B cell (primary cell): Measurements from ENCODE around the gene PRIMPOL. TPM values are rescaled to one million over a fixed set of nuclear protein-coding genes. Genes with fewer than 3 reads are reported as not detected.

Source experiments
- ATAC-seq: fragments of 200-7000 bp; cut with Tn5 transposase; one replicate; pipeline ENCODE4 v1.10.0; 2021; ENCODE audit warnings: low read depth, mild to moderate bottlenecking, moderate number of reproducible peaks, moderate library complexity
- CTCF ChIA-PET: fragments of 350-600 bp; sonication (Branson Sonifier 250); formaldehyde crosslinking; loops from one replicate; lab custom pipeline; 2021; ENCODE audit warnings: antibody characterized with exemption, inconsistent platforms; lab: Charles Lee
- POLR2A ChIA-PET: fragments of 350-600 bp; sonication (Branson Sonifier 250); formaldehyde crosslinking; loops from one replicate; lab custom pipeline; 2021; ENCODE audit warnings: antibody characterized with exemption; lab: Charles Lee
- DNase-seq: peaks from one replicate; pipeline ENCODE4 v3.0.0; 2013
- H2AFZ ChIP-seq: 2 replicates; pipeline ENCODE4 v1.6.1; 2012; ENCODE audit warnings: mild to moderate bottlenecking, low read depth, low read length; ENCODE audit not compliant: insufficient read depth, poor library complexity, severe bottlenecking
- H3K27ac ChIP-seq, 2 donors: 1 replicate in 1 of 2; 2 replicates in 1 of 2; pipeline ENCODE4 v1.5.1; 2012 to 2013; ENCODE audit warnings: low read length in 2 of 2, mild to moderate bottlenecking in 2 of 2, moderate library complexity in 1 of 2
- H3K27me3 ChIP-seq, 4 experiments: fragments of 200-600 bp in 1 of 4; sonication (generic) in 1 of 4; replicated peaks in 1 of 4; 1 replicate in 2 of 4; 2 replicates in 2 of 4; pipeline versions ENCODE4 v1.6.1 to v1.7.0; 2013 to 2016; ENCODE audit warnings: low read length in 3 of 4, mild to moderate bottlenecking in 2 of 4, mixed read lengths in 1 of 4, moderate library complexity in 1 of 4; ENCODE audit not compliant: insufficient read depth in 4 of 4, control insufficient read depth in 3 of 4; ENCODE audit errors: control extremely low read depth in 1 of 4
- H3K36me3 ChIP-seq, 2 experiments: replicated peaks in 1 of 2; 1 replicate in 1 of 2; 2 replicates in 1 of 2; pipeline versions ENCODE4 v1.6.1 to v1.7.1; 2013; ENCODE audit warnings: low read length in 1 of 2; ENCODE audit not compliant: insufficient read depth in 2 of 2, control insufficient read depth in 1 of 2; ENCODE audit errors: control extremely low read depth in 1 of 2, extremely low read depth in 1 of 2
- H3K4me1 ChIP-seq, 2 donors: fragments of 200-600 bp in 1 of 2; sonication (generic) in 1 of 2; 1 replicate in 1 of 2; 2 replicates in 1 of 2; pipeline versions ENCODE4 v1.5.1 to v1.6.1; 2013 to 2017; ENCODE audit warnings: low read length in 2 of 2; ENCODE audit not compliant: control insufficient read depth in 2 of 2, insufficient read depth in 2 of 2
- H3K4me2 ChIP-seq: replicated peaks from 2 replicates; pipeline ENCODE3; 2012; ENCODE audit warnings: mild to moderate bottlenecking, low read depth, low read length; ENCODE audit not compliant: poor library complexity, severe bottlenecking
- H3K4me3 ChIP-seq, 5 experiments: fragments of 200-600 bp in 1 of 5; sonication (generic) in 1 of 5; 1 replicate in 3 of 5; 2 replicates in 2 of 5; pipeline versions ENCODE4 v1.5.1 to v1.7.0; 2011 to 2016; ENCODE audit warnings: low read length in 4 of 5, mild to moderate bottlenecking in 4 of 5, low read depth in 2 of 5, control low read depth in 1 of 5, moderate library complexity in 1 of 5; ENCODE audit not compliant: insufficient read depth in 1 of 5; ENCODE audit errors: control extremely low read depth in 1 of 5, extremely low read depth in 1 of 5
- H3K79me2 ChIP-seq: fragments of 200-600 bp; sonication (generic); one replicate; pipeline ENCODE4 v1.6.0; 2016; ENCODE audit warnings: low read length; ENCODE audit not compliant: control insufficient read depth, insufficient read depth
- H3K9ac ChIP-seq: fragments of 200-600 bp; sonication (generic); 2 replicates; pipeline ENCODE4 v1.6.1; 2017; ENCODE audit warnings: mild to moderate bottlenecking, low read length, moderate library complexity
- H3K9me3 ChIP-seq, 3 donors: one replicate each; pipeline versions ENCODE4 v1.6.1 to v1.7.1; 2013; ENCODE audit warnings: low read length in 2 of 3; ENCODE audit not compliant: control insufficient read depth in 2 of 3, insufficient read depth in 1 of 3; ENCODE audit errors: control extremely low read depth in 1 of 3
- H4K20me1 ChIP-seq: 2 replicates; pipeline ENCODE4 v1.6.0; 2012; ENCODE audit warnings: mild to moderate bottlenecking, low read length; ENCODE audit not compliant: insufficient read depth, control insufficient read depth, poor library complexity, severe bottlenecking
- H3K27ac Mint-ChIP-seq: one replicate; pipeline ENCODE4 v1.8.0; 2021; ENCODE audit warnings: mixed read lengths
- H3K27me3 Mint-ChIP-seq: one replicate; pipeline ENCODE4 v1.8.0; 2021; ENCODE audit warnings: mixed read lengths
- H3K4me1 Mint-ChIP-seq: one replicate; pipeline ENCODE4 v1.8.0; 2021; ENCODE audit warnings: mixed read lengths
- H3K4me3 Mint-ChIP-seq: one replicate; pipeline ENCODE4 v1.8.0; 2021; ENCODE audit warnings: mixed read lengths
- H3K9me3 Mint-ChIP-seq: one replicate; pipeline ENCODE4 v1.8.0; 2022; ENCODE audit warnings: mixed read lengths; ENCODE audit not compliant: insufficient read depth
- EZH2 ChIP-seq: IDR thresholded peaks from 2 replicates; pipeline ENCODE4 v1.6.1; 2012; ENCODE audit warnings: borderline replicate concordance, low read depth, mild to moderate bottlenecking, moderate library complexity, low read length; ENCODE audit not compliant: insufficient read depth, poor library complexity, severe bottlenecking
- WGBS: methylation state at CpG from one replicate; pipeline ENCODE4 v1.1.5; 2013; ENCODE audit warnings: missing lambda C conversion rate; ENCODE audit not compliant: insufficient coverage; 5-methylcytosine and 5-hydroxymethylcytosine counted together
- intact Hi-C: fragments of 100-400 bp; cut with micrococcal nuclease; formaldehyde crosslinking; loops from one replicate; pipeline ENCODE4 v1.10.0; 2022
- polyA plus RNA-seq: library from polyadenylated mRNA; depleted of rRNA; stranded (reverse); fragments of >200 nt; gene quantifications from 2 replicates; pipeline ENCODE4 v1.2.3, GENCODE V29; 2012
- total RNA-seq, 2 donors: library from RNA; stranded (reverse); fragments of 120-200 nt in 1 of 2; gene quantifications; 1 replicate in 1 of 2; 2 replicates in 1 of 2; pipeline versions ENCODE4 v1.2.3 to v1.2.4, GENCODE V29; 2013 to 2022
- TF ChIP-seq, protein P1 (sequence below): fragments of 200-600 bp; IDR thresholded peaks from one replicate; pipeline ENCODE4 v1.8.0; 2022; ENCODE audit warnings: antibody characterized with exemption, mild to moderate bottlenecking

The PRIMPOL gene
- total and polyA plus RNA-seq, 2 donors (not counting 1 experiment from before 2014, with no cell fraction given) = 15.4 to 16.3 TPM

DNA sequence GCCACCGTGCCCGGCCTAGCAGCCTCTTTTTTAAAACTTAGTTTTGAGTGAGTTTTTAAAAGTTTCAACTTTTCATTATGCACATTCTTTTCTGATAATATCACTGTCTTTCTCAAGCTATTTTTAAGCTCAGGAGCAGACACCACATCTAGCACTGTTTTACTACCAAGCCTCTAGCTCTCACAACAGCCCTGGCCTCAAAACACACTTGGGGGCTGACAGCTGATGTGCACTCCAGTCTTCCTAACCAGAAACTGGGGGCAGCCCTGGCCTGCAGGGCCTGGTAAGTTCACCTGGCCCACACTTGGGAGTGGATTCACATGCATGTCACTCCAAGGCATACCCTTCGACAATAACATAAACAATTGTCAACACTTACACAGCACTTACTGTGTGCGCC, 50.4 kb downstream of the PRIMPOL start:
- no peak overlapping the region for H3K9ac ChIP-seq
- Mint-ChIP-seq H3K27ac (no peak overlapping the region), H3K4me1 (no peaks in the 10 kb centered on the region), H3K27me3 (no peaks in the 10 kb centered on the region), H3K4me3 (no peak overlapping the region), H3K9me3 (no peaks in the 10 kb centered on the region)
- peaks cover 0 to 11% of the 10 kb centered on the region in 2 experiments for H3K36me3 ChIP-seq
- H2AFZ ChIP-seq = no peak overlapping the region
- DNase-seq (no peak), ATAC-seq (no peak)
- TF ChIP-seq, protein P1, sequence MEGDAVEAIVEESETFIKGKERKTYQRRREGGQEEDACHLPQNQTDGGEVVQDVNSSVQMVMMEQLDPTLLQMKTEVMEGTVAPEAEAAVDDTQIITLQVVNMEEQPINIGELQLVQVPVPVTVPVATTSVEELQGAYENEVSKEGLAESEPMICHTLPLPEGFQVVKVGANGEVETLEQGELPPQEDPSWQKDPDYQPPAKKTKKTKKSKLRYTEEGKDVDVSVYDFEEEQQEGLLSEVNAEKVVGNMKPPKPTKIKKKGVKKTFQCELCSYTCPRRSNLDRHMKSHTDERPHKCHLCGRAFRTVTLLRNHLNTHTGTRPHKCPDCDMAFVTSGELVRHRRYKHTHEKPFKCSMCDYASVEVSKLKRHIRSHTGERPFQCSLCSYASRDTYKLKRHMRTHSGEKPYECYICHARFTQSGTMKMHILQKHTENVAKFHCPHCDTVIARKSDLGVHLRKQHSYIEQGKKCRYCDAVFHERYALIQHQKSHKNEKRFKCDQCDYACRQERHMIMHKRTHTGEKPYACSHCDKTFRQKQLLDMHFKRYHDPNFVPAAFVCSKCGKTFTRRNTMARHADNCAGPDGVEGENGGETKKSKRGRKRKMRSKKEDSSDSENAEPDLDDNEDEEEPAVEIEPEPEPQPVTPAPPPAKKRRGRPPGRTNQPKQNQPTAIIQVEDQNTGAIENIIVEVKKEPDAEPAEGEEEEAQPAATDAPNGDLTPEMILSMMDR = no peak
- TF ChIP-seq EZH2 = no peak
- no peaks in the 10 kb centered on the region for H3K4me1 ChIP-seq
- H3K27ac ChIP-seq = no peak overlapping the region
- no peak overlapping the region for H3K4me2 ChIP-seq
- ChIA-PET POLR2A (no interaction called here), CTCF (no interaction called here)
- H3K4me3 ChIP-seq = no peak overlapping the region
- no peaks in the 10 kb centered on the region for H3K79me2 ChIP-seq
- no peaks in the 10 kb centered on the region for H4K20me1 ChIP-seq
- no peaks in the 10 kb centered on the region for H3K27me3 ChIP-seq
- intact Hi-C loops = no loop called here
- no peaks in the 10 kb centered on the region for H3K9me3 ChIP-seq
- WGBS = no CpG with 5 or more reads among the region's 4 CpGs

DNA sequence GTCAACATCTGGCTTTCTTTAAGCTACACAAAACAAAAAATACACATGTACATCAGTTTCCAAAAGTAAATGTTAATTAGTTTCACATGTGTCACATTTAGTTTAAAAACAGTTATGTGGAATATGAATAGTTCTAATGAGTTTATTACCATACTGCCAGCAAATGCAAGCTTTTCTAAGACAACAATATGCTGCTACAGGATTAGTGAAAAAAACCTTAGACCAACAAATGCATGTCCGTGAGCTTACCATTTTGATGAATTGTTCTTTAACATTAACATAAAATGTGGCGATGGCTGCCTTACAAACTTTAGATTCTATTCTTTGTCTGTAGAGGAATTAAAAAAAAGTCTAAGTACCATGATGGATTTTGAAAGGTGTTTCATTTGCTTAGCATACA, 52.6 kb downstream of the PRIMPOL start:
- no peak for TF ChIP-seq EZH2
- TF ChIP-seq, protein P1 = no peak
- H2AFZ ChIP-seq = no peak overlapping the region
- H3K4me1 ChIP-seq = no peaks in the 10 kb centered on the region
- POLR2A ChIA-PET = interaction anchor here (0.6 kb wide), 1 partner anchor 32 kb away, joined by 4 read pairs; no protein-coding TSS in a partner anchor
- no peaks in the 10 kb centered on the region for H3K79me2 ChIP-seq
- H3K4me3 ChIP-seq = no peak overlapping the region
- no peaks in the 10 kb centered on the region for H4K20me1 ChIP-seq
- no peaks in the 10 kb centered on the region for H3K4me1 Mint-ChIP-seq
- CTCF ChIA-PET = interaction anchor here (0.6 kb wide), 1 partner anchor 30 kb away, joined by 3 read pairs; no protein-coding TSS in a partner anchor
- no peak overlapping the region for H3K27ac ChIP-seq
- ATAC-seq = no peak
- peaks cover 0 to 7% of the 10 kb centered on the region in 2 experiments for H3K36me3 ChIP-seq
- H3K9me3 Mint-ChIP-seq = no peaks in the 10 kb centered on the region
- H3K27me3 ChIP-seq = no peaks in the 10 kb centered on the region
- H3K9ac ChIP-seq = no peak overlapping the region
- WGBS = no CpG with 5 or more reads among the region's 2 CpGs
- no peak overlapping the region for H3K4me2 ChIP-seq
- no peaks in the 10 kb centered on the region for H3K9me3 ChIP-seq
- no peak overlapping the region for H3K4me3 Mint-ChIP-seq
- no peaks in the 10 kb centered on the region for H3K27me3 Mint-ChIP-seq
- no peak for DNase-seq
- intact Hi-C loops = no loop called here
- no peak overlapping the region for H3K27ac Mint-ChIP-seq
